Measurements from ENCODE around the gene PPIH.
"Not testable (repeated sequence)": the region's sequence is repeated elsewhere in the genome, so short reads cannot be mapped to it uniquely, and the experiment has no call there.

The PPIH gene

GRCh38 chr1:42682739-42683531 is 24.7 kb downstream of the PPIH start:
- peak; percentile 55 to 60 for DNase-seq

GRCh38 chr1:42684139-42684538 is 25.9 kb downstream of the PPIH start:
- peak in 1 of 2 donors; percentile 7 for DNase-seq

- DNase-seq, result no peak
Observed at GRCh38 chr1:42686418-42686817, 28.2 kb downstream of the PPIH start.

- DNase-seq, result no peak
Observed at GRCh38 chr1:42689912-42690311, 31.7 kb downstream of the PPIH start.

DNA sequence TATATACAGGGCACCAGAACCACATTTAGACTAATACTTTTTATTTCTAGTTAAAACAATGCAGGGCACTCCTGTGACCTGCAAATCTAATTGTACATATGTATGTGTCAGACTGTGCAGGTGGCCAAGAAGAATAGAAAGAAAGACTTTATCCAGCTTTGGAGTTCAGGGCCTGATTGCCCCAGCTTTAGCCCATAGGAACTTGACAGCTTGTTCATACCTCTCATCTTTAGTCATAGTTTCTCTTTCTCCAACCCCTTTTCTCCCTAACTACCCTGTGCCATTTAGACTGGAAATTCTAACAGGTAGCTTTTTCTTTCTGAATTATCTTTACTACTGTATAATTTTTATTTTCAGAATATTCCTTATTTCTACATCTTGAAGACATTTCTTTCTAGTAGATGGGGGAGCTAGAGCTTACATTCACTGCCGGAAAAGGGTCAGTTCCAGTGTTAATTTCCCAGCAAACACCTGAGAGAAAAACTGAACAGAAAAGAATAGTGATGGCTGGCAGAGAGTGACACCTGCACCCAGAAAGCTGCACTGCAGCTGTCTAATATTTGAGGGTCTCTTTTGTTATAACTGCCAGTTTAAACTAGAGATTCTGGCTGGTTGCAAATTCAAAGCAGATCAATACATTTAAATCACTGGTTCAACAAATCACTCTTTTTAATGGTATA is 32.4 kb downstream of the PPIH start:
- no peak for DNase-seq

DNA sequence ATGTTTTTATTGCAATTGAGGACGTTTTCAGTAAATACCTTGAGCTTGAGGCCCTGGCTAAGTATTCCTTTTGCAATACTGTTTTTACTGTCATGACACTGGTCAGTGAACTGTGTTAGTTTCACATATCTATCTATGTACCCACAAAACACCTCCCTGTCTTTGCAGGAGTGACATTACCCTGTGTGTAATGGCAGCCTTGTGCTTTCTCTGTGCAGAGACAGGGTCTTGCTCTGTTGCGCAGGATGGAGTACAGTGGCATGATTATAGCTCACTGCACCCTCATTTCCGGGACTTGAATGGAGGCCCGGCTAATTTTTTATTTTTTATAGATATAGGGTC is 32.9 kb downstream of the PPIH start:
- DNase-seq, result no peak

GRCh38 chr1:42692461-42692860 is 34.2 kb downstream of the PPIH start:
- no peak for DNase-seq

DNA sequence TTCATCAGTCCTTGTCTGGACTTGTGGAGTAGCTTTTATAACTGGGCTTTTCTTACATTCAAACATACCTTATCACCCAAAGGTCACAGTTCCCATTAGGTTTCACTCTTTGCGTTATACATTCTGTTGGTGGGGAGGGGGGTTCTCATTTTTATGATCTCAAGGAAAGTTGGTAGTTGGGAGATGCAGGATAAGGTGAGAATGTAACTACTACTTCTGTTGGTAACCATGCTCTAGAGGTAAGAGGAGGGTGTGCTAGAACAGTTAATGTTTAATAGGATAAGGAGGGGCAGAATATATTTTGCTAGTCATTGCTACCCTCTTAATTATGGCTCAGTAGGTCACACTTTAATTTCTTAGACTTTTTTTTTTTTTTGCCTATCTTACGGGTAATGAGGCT is 34.7 kb downstream of the PPIH start:
- DNase-seq, result no peak

DNA sequence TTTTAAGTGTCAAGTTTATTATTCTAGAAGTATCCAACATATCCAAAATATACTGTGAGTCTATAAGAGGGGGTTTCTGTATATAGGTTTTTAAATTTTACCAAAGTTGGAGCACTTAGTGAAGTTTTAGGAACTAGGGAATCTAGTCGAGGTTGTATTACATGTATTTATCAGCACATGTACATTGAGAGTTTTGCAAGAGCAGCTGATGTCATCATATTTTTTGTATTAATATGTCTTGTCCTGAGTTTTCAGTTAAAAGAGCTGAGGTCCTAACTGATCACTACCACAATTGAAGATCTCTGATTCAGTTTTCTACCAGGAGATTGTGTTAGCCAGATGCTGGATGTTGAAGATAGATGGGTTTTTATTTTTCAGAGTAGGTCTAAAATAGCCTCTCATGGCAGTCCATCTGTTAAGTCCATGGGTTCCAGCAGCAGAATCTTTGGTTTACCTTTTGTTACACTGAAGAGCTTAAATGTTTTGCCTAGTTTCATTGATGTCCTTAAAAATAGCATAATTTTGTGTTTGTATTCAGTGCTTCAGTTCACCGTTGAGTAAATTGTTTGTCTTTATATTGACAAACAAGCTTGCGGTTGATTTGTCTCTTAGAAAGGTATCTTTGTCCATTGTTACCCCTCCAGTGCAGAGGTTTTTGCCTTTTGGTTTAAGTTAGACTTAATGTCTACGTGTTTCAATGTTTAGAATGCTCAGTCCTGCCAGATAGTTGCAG is 40.0 kb downstream of the PPIH start:
- no peak for DNase-seq

- no peak for DNase-seq
Observed at GRCh38 chr1:42700006-42700405, 41.8 kb downstream of the PPIH start.

DNA sequence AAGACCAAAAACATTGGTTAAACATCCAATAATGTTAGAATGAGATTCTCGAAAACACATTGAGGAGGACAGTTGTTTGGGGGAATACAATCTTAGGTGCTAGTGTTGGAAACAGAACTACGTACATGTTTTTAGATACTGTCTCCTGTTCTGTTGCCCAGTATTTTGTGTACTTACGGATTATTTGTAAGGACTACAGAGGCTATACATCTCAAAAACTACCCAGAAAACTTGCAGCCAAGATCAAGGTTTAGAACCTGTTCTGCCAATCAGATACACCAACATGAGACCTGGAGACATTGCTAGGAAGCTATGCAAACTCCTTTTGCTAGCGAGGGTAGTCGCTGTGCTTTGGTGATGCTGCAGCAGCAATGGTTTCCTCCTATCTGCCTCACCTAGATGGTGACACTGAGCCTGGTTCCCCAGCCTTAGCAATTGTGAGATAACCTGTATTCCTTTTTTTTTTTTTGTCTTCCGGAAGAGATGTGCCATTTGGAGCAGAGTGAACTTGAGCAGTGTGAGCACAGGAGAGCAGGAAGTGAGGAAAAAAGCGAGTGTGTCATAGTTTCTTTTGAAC is 45.8 kb downstream of the PPIH start:
- DNase-seq, result no peak

- DNase-seq, result not testable (repeated sequence)
Observed at GRCh38 chr1:42712808-42713207, 54.6 kb downstream of the PPIH start.

GRCh38 chr1:42713293-42713692 is 55.1 kb downstream of the PPIH start:
- no peak for DNase-seq

DNA sequence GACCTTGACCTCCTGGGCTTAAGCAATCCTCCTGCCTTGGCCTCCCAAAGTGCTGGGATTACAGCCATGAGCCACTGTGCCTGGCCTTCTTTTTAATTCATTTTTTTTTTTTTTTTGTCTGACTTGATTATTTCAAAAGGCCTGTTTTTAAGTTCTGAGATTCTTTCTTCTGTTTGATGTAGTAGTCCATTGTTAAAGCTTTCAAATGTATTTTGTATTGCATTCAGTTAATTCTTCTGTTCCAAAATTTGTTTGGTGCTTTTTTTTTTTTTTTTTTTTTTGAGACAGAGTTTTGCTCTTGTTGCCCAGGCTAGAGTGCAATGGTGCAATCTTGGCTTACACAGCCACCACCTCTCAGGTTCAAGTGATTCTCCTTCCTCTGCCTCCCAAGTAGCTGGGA is 56.2 kb downstream of the PPIH start:
- DNase-seq, result not testable (repeated sequence)

DNA sequence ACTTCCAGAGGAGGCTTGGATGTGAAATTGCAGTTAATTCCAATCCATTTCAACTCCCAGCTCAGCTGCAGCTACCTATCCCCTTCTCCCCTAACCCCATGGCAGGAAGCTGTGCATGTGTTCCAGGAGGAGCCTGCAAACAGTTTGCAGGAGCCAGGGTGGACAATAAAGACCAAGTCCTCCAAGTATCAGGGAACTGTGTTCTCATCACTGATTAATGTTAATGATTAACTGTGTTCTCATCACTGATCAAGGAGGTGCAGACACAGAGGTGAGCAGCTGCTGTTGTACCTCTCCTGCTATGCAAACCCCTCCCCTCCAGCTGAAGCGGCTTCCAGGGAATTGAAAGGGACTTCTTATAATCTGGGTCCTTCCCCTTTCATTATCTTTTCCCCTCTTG is 62.6 kb downstream of the PPIH start:
- DNase-seq, result no peak

GRCh38 chr1:42721926-42722325 is 63.7 kb downstream of the PPIH start:
- DNase-seq, result no peak

- not testable (repeated sequence) for DNase-seq
Observed at GRCh38 chr1:42722403-42722802, 64.2 kb downstream of the PPIH start.

DNA sequence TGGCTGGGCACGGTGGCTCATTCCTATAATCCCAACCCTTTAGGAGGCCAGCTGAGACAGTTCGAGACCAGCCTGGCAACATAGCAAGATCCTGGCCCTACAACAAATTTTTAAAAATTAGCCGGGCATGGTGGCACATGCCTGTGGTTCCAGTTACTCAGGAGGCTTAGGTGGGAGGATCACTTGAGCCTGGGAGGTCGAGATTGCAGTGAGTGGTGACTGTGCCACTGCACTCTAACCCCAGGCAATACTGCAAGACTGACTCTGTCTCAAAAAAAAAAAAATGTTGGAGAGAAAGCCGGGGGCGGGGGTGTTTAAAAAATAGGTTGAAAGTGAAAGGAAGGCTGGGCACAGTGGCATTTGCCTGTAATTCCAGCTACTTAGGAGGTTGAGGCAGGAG is 65.3 kb downstream of the PPIH start:
- DNase-seq, result no peak

- not testable (repeated sequence) for DNase-seq
Observed at GRCh38 chr1:42725820-42726219, 67.6 kb downstream of the PPIH start.

Data from activated CD4-positive, alpha-beta T cell treated with anti-CD3 and anti-CD28 coated beads for 4 hours (primary cell).